Measurements from ENCODE around the gene FHIT. TPM values are rescaled to one million over a fixed set of nuclear protein-coding genes. Genes with fewer than 3 reads are reported as not detected.

FHIT gene
- total RNA-seq, 1 donor from 2014 or later = 5.7 TPM

- H3K27ac Mint-ChIP-seq = no peak overlapping the region
- H3K4me3 Mint-ChIP-seq = no peak overlapping the region
- H3K27me3 Mint-ChIP-seq (ENCODE audit: insufficient read depth, low read depth) = no peaks in the 10 kb centered on the region
These were observed 1449.2 kb downstream of the FHIT start for GRCh38 chr3:59802045-59802444.

GRCh38 chr3:59800481-59800880 lies 1450.8 kb downstream of the FHIT start:
- no peak overlapping the region for H2AFZ ChIP-seq (replicated peaks)
- no peaks in the 10 kb centered on the region for H4K20me1 ChIP-seq (ENCODE audit: low read depth)
- no peaks in the 10 kb centered on the region for H3K27me3 Mint-ChIP-seq (ENCODE audit: insufficient read depth, low read depth)
- TF ChIP-seq EZH2 (IDR thresholded peaks at IDR 0.05) (no peak), EZH2phosphoT487 (IDR thresholded peaks at IDR 0.05) (no peak), CTCF (IDR thresholded peaks at IDR 0.05) (no peak)
- no peaks in the 10 kb centered on the region for H3K36me3 ChIP-seq
- no peaks in the 10 kb centered on the region for H3K27me3 ChIP-seq
- peak overlapping the region; percentile 38 for H3K27ac Mint-ChIP-seq
- no peak overlapping the region for H3K9ac ChIP-seq
- H3K9me3 Mint-ChIP-seq = peaks cover 4% of the 10 kb centered on the region
- H3K9me3 ChIP-seq (ENCODE audit: low read depth) = no peaks in the 10 kb centered on the region
- peaks cover 18% of the 10 kb centered on the region for H3F3A ChIP-seq (ENCODE audit: low read depth)
- H3K4me1 ChIP-seq = peaks cover 47% of the 10 kb centered on the region
- H3K4me3 ChIP-seq = no peak overlapping the region
- H3K4me1 Mint-ChIP-seq = peaks cover 39% of the 10 kb centered on the region
- no peaks in the 10 kb centered on the region for H3K79me2 ChIP-seq (ENCODE audit: low read depth)
- no peak overlapping the region for H3K4me2 ChIP-seq
- no peaks in the 10 kb centered on the region for H3K36me3 Mint-ChIP-seq
- no peak overlapping the region for H3K27ac ChIP-seq
- no peak for DNase-seq (ENCODE audit: low spot score)
- no peak overlapping the region for H3K4me3 Mint-ChIP-seq

More at GRCh38 chr3:59802045-59802444, 1449.2 kb downstream of the FHIT start:
- Histone ChIP-seq H3K4me3 (no peak overlapping the region), H2AFZ (replicated peaks) (no peak overlapping the region), H3F3A (ENCODE audit: low read depth) (peaks cover 7% of the 10 kb centered on the region), H3K79me2 (ENCODE audit: low read depth) (no peaks in the 10 kb centered on the region), H3K27ac (no peak overlapping the region), H3K27me3 (no peaks in the 10 kb centered on the region), H3K4me2 (no peak overlapping the region), H3K9me3 (ENCODE audit: low read depth) (no peaks in the 10 kb centered on the region), H3K36me3 (no peaks in the 10 kb centered on the region), H4K20me1 (ENCODE audit: low read depth) (no peaks in the 10 kb centered on the region), H3K9ac (no peak overlapping the region), H3K4me1 (peaks cover 32% of the 10 kb centered on the region)
- DNase-seq (ENCODE audit: low spot score) = no peak
- no peak for TF ChIP-seq CTCF (IDR thresholded peaks at IDR 0.05)
- no peaks in the 10 kb centered on the region for H3K36me3 Mint-ChIP-seq
- peaks cover 29% of the 10 kb centered on the region for H3K4me1 Mint-ChIP-seq
- peaks cover 4% of the 10 kb centered on the region for H3K9me3 Mint-ChIP-seq

GRCh38 chr3:59798372-59799086 lies 1452.7 kb downstream of the FHIT start:
- Histone ChIP-seq H3K9ac (no peak overlapping the region), H2AFZ (replicated peaks) (no peak overlapping the region), H3K4me2 (no peak overlapping the region), H3K79me2 (ENCODE audit: low read depth) (no peaks in the 10 kb centered on the region), H3K27ac (no peak overlapping the region), H3K9me3 (ENCODE audit: low read depth) (no peaks in the 10 kb centered on the region), H4K20me1 (ENCODE audit: low read depth) (no peaks in the 10 kb centered on the region), H3K27me3 (no peaks in the 10 kb centered on the region), H3K36me3 (no peaks in the 10 kb centered on the region), H3F3A (ENCODE audit: low read depth) (peaks cover 18% of the 10 kb centered on the region), H3K4me1 (peaks cover 49% of the 10 kb centered on the region), H3K4me3 (no peak overlapping the region)
- no peaks in the 10 kb centered on the region for H3K27me3 Mint-ChIP-seq (ENCODE audit: insufficient read depth, low read depth)
- H3K27ac Mint-ChIP-seq = no peak overlapping the region
- TF ChIP-seq EZH2phosphoT487 (IDR thresholded peaks at IDR 0.05) (no peak), CTCF (IDR thresholded peaks at IDR 0.05) (no peak), EZH2 (IDR thresholded peaks at IDR 0.05) (no peak)
- DNase-seq (ENCODE audit: low spot score) = no peak
- H3K4me1 Mint-ChIP-seq = peaks cover 42% of the 10 kb centered on the region
- H3K36me3 Mint-ChIP-seq = no peaks in the 10 kb centered on the region
- no peak overlapping the region for H3K4me3 Mint-ChIP-seq
- peaks cover 4% of the 10 kb centered on the region for H3K9me3 Mint-ChIP-seq

Measured in neural progenitor cell (in vitro differentiated cells).